GM12878 (cell line): Measurements from ENCODE around the gene BDP1. TPM values are rescaled to one million over a fixed set of nuclear protein-coding genes. Genes with fewer than 3 reads are reported as not detected.
A peak's percentile ranks its signal among the peaks of the same experiment; 100 is the strongest.
"Not testable (repeated sequence)": the region's sequence is repeated elsewhere in the genome, so short reads cannot be mapped to it uniquely, and the experiment has no call there.

Source experiments
- ATAC-seq: fragments of 200-7000 bp; cut with Tn5 transposase; 3 replicates; pipeline ENCODE4 v1.9.1; 2020; ENCODE audit warnings: mild to moderate bottlenecking, moderate library complexity
- BruUV-seq: library from RNA; stranded (reverse); fragments of 400-500 nt; replicated peaks from 2 replicates; lab custom pipeline; 2021; lab: Mats Ljungman, UMichigan
- CTCF ChIA-PET: fragments of 300-600 bp; sonication (Branson Sonifier 250); formaldehyde crosslinking; extraction: SDS; loops from one replicate; lab custom pipeline; 2021; ENCODE audit warnings: inconsistent platforms; lab: Yijun Ruan, JAX
- POLR2A ChIA-PET: fragments of 350-600 bp; formaldehyde crosslinking; extraction: SDS; loops from one replicate; lab custom pipeline; 2021; ENCODE audit warnings: inconsistent platforms; lab: Charles Lee
- RAD21 ChIA-PET: fragments of 300-600 bp; sonication (Branson Sonifier 250); formaldehyde crosslinking; loops from one replicate; lab custom pipeline; 2023; ENCODE audit warnings: antibody characterized with exemption; ENCODE audit not compliant: unreplicated experiment; lab: Charles Lee
- SMC1A ChIA-PET: fragments of 300-600 bp; sonication (Branson Sonifier 250); formaldehyde crosslinking; loops from one replicate; lab custom pipeline; 2023; ENCODE audit not compliant: unreplicated experiment, uncharacterized antibody; lab: Charles Lee
- DNase-seq: peaks from one replicate; pipeline ENCODE4 v3.0.0-alpha.2; 2011; ENCODE audit warnings: low read depth, low spot score
- FAIRE-seq: peaks from 3 replicates; lab custom pipeline; 2011; peaks lifted over from hg19 to GRCh38; lab: Jason Lieb, UNC
- H2AFZ ChIP-seq: 2 replicates; pipeline ENCODE4 v1.6.0; 2011; ENCODE audit warnings: low read depth, low read length, control low read depth; ENCODE audit not compliant: control insufficient read depth
- H3K27ac ChIP-seq: 2 replicates; pipeline ENCODE4 v1.5.1; 2011; ENCODE audit warnings: control low read depth; ENCODE audit not compliant: control insufficient read depth, insufficient read depth
- H3K27me3 ChIP-seq, 2 experiments: replicated peaks in 1 of 2; 2 replicates each; pipeline versions ENCODE4 v1.6.0 to v1.6.1; 2011; ENCODE audit warnings: low read length in 1 of 2; ENCODE audit not compliant: control insufficient read depth in 2 of 2, insufficient read depth in 2 of 2
- H3K36me3 ChIP-seq, 2 experiments: 2 replicates each; pipeline ENCODE4 v1.5.1; 2011; ENCODE audit warnings: low read length in 1 of 2; ENCODE audit not compliant: control insufficient read depth in 2 of 2, insufficient read depth in 2 of 2
- H3K4me1 ChIP-seq: 2 replicates; pipeline ENCODE4 v1.6.1; 2011; ENCODE audit warnings: mild to moderate bottlenecking, low read length, moderate library complexity, mixed read lengths; ENCODE audit not compliant: control insufficient read depth, insufficient read depth
- H3K4me2 ChIP-seq: 2 replicates; pipeline ENCODE4 v1.6.0; 2011; ENCODE audit warnings: control low read depth; ENCODE audit not compliant: control insufficient read depth, insufficient read depth
- H3K4me3 ChIP-seq: fragments of 200-600 bp; sonication (generic); 2 replicates; pipeline ENCODE4 v1.5.1; 2016
- H3K79me2 ChIP-seq: 2 replicates; pipeline ENCODE4 v1.6.0; 2011; ENCODE audit warnings: low read length; ENCODE audit not compliant: control insufficient read depth, insufficient read depth
- H3K9ac ChIP-seq: 2 replicates; pipeline ENCODE4 v1.8.0; 2011; ENCODE audit warnings: low read length, control low read depth, mixed read lengths; ENCODE audit not compliant: control insufficient read depth, insufficient read depth
- H3K9me3 ChIP-seq: replicated peaks from 3 replicates; pipeline ENCODE4 v1.5.1; 2011; ENCODE audit warnings: mild to moderate bottlenecking, low read length; ENCODE audit not compliant: control insufficient read depth, insufficient read depth
- H4K20me1 ChIP-seq: 2 replicates; pipeline ENCODE4 v1.6.0; 2011; ENCODE audit not compliant: control insufficient read depth, insufficient read depth
- WGBS: methylation state at CpG from one replicate; pipeline ENCODE4 v1.1.6; 2016; ENCODE audit warnings: low lambda C conversion rate; ENCODE audit not compliant: insufficient replicate concordance, insufficient coverage; ENCODE audit errors: missing lambda C conversion rate; 5-methylcytosine and 5-hydroxymethylcytosine counted together
- in situ Hi-C: fragments of 300-500 bp; cut with MboI; formaldehyde crosslinking; loops from 9 replicates; pipeline ENCODE4 v1.14.3; 2018; ENCODE audit warnings: mixed read lengths
- intact Hi-C: fragments of 100-400 bp; cut with micrococcal nuclease; formaldehyde crosslinking; loops from one replicate; pipeline ENCODE4 v1.14.2; 2022; ENCODE audit not compliant: unreplicated experiment
- polyA plus RNA-seq, 11 experiments: library from polyadenylated mRNA; depleted of rRNA in 4 of 11; unstranded in 6 of 11; stranded (reverse) in 5 of 11; fragments of >200 nt; fragmentation: Nextera tagmentation in 4 of 11; fragmentation: Illumina TruSeq in 1 of 11; extraction: Ambion mirVana in 4 of 11; extraction: Trizol in 1 of 11; gene quantifications; 1 replicate in 1 of 11; 2 replicates in 10 of 11; pipeline versions ENCODE4 v1.2.1 to v1.2.3, GENCODE V29; 2011 to 2016; ENCODE audit warnings: inconsistent platforms in 2 of 11, missing spikeins in 2 of 11, low read depth in 1 of 11
- total RNA-seq, 4 experiments: library from RNA; depleted of rRNA in 3 of 4; stranded (reverse); fragments of >200 nt in 3 of 4; fragmentation: Illumina TruSeq in 1 of 4; extraction: Trizol in 1 of 4; gene quantifications; 2 replicates each; pipeline versions ENCODE4 v1.2.1 to v1.2.3, GENCODE V29; 2013 to 2021

The BDP1 gene
- total and polyA plus RNA-seq, 10 of the 15 experiments (the other 5 are each of a cell fraction or from before 2014, with no cell fraction given), result 6.1 to 31.1 (median 17.7) TPM

- H3K79me2 ChIP-seq, H3K4me3 ChIP-seq, H3K9me3 ChIP-seq, H3K36me3 ChIP-seq, SMC1A ChIA-PET, ATAC-seq, in situ Hi-C loops, H4K20me1 ChIP-seq, H3K4me2 ChIP-seq, H3K9ac ChIP-seq, DNase-seq, BruUV-seq, POLR2A ChIA-PET, FAIRE-seq, RAD21 ChIA-PET, intact Hi-C loops, H3K27ac ChIP-seq, H2AFZ ChIP-seq, H3K27me3 ChIP-seq, CTCF ChIA-PET, H3K4me1 ChIP-seq: not testable (repeated sequence)
- 100% methylated on average over 1 of the region's 1 CpG for WGBS
Observed at GRCh38 chr5:71441564-71441963, 13.9 kb upstream of the BDP1 start.

DNA sequence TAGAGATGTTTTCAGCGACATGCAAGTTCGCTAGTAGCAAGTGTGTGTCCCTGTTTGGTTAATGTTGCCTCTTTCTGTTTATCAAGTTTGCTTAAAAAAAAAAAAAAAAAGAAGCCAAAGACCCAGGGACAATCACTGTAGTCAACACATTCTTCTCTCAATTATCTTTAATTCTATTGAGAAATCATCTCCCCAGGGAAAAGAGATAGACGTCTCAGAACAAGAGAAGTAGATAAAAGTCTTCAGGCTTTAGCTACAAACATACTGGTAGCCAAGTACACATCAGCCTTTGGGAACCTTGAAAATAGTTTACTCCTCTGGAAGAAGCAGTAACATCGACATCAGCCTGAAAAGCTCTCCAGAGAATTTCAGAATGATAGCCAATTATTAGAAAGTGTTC is 11.6 kb upstream of the BDP1 start:
- H3K79me2 ChIP-seq, H3K9me3 ChIP-seq, H4K20me1 ChIP-seq, ATAC-seq, DNase-seq, H3K4me2 ChIP-seq, H3K27ac ChIP-seq, H3K4me1 ChIP-seq, BruUV-seq, intact Hi-C loops, H3K9ac ChIP-seq, POLR2A ChIA-PET, H3K4me3 ChIP-seq, in situ Hi-C loops, H2AFZ ChIP-seq, RAD21 ChIA-PET, CTCF ChIA-PET, H3K27me3 ChIP-seq, H3K36me3 ChIP-seq, FAIRE-seq: not testable (repeated sequence)
- SMC1A ChIA-PET, result interaction anchor here (0.6 kb wide), 1 partner anchor 261 kb away, joined by 3 read pairs; no protein-coding TSS in a partner anchor
- WGBS, result 38% methylated on average over 2 of the region's 4 CpGs

DNA sequence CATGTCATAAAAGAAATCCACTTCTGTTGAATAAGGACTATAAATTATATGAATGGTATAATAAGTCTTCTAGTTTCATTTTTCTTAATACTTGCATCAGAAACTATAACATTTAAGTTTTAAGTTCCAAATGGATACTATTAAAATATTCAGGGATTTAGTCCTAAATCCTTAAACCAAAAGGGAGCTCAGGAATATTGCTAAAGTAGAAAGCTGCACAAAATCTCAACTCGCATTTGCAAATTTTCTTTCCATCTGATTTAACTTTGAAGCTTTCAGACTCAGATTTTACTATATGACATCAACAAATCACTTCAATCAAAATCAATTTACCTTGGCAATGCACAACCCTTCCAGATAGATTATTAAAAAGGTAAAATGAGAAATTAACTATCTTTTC is 10.4 kb upstream of the BDP1 start:
- H4K20me1 ChIP-seq, BruUV-seq, RAD21 ChIA-PET, intact Hi-C loops, SMC1A ChIA-PET, H2AFZ ChIP-seq, FAIRE-seq, H3K36me3 ChIP-seq, H3K27ac ChIP-seq, ATAC-seq, H3K9ac ChIP-seq, in situ Hi-C loops, DNase-seq, POLR2A ChIA-PET, H3K4me3 ChIP-seq, H3K4me2 ChIP-seq, H3K4me1 ChIP-seq, H3K79me2 ChIP-seq, H3K27me3 ChIP-seq, H3K9me3 ChIP-seq, CTCF ChIA-PET: not testable (repeated sequence)
- WGBS, result 25% methylated on average over 1 of the region's 1 CpG

- BruUV-seq, POLR2A ChIA-PET: not testable (repeated sequence)
- WGBS, result 38% methylated on average over 8 of the region's 20 CpGs
Observed at GRCh38 chr5:71445523-71446152, 9.8 kb upstream of the BDP1 start.

More at GRCh38 chr5:71445523-71446152, 9.8 kb upstream of the BDP1 start:
- CTCF ChIA-PET, H3K4me2 ChIP-seq, H3K79me2 ChIP-seq, intact Hi-C loops, H2AFZ ChIP-seq, H3K4me1 ChIP-seq, in situ Hi-C loops, DNase-seq, H3K9ac ChIP-seq, FAIRE-seq, RAD21 ChIA-PET, H3K36me3 ChIP-seq, H3K4me3 ChIP-seq, H3K9me3 ChIP-seq, H3K27me3 ChIP-seq, H4K20me1 ChIP-seq, SMC1A ChIA-PET, H3K27ac ChIP-seq: not testable (repeated sequence)
- peak; percentile 19; the same call in 1 of the 3 replicates for ATAC-seq
